ENCODE measurements around the gene TAF13.

The TAF13 gene

GRCh38 chr1:109104364-109105151 lies 28.8 kb upstream of the TAF13 start:
- no peak overlapping the region for H3K27ac ChIP-seq
- TF ChIP-seq ZFX (IDR thresholded peaks at IDR 0.05; ENCODE audit: borderline replicate concordance): no peak
- no peak for TF ChIP-seq CTCF (IDR thresholded peaks at IDR 0.05)

GRCh38 chr1:109099938-109100773 lies 24.4 kb upstream of the TAF13 start:
- TF ChIP-seq ZFX (IDR thresholded peaks at IDR 0.05; ENCODE audit: borderline replicate concordance) (no peak), CTCF (IDR thresholded peaks at IDR 0.05) (peak; percentile 94)
- peak overlapping the region; percentile 88 for H3K27ac ChIP-seq

GRCh38 chr1:109096120-109096519 lies 20.3 kb upstream of the TAF13 start:
- no peak for TF ChIP-seq CTCF (IDR thresholded peaks at IDR 0.05)
- no peak for TF ChIP-seq ZFX (IDR thresholded peaks at IDR 0.05; ENCODE audit: borderline replicate concordance)
- H3K27ac ChIP-seq: peak overlapping the region; percentile 34; the same call in 1 of the 2 replicates

GRCh38 chr1:109095631-109096030 lies 19.8 kb upstream of the TAF13 start:
- TF ChIP-seq ZFX (IDR thresholded peaks at IDR 0.05; ENCODE audit: borderline replicate concordance) (no peak), CTCF (IDR thresholded peaks at IDR 0.05) (no peak)
- peak overlapping the region; percentile 34; the same call in 1 of the 2 replicates for H3K27ac ChIP-seq

GRCh38 chr1:109094871-109095270 lies 19.1 kb upstream of the TAF13 start:
- TF ChIP-seq ZFX (IDR thresholded peaks at IDR 0.05; ENCODE audit: borderline replicate concordance): no peak
- TF ChIP-seq CTCF (IDR thresholded peaks at IDR 0.05): no peak
- H3K27ac ChIP-seq: no peak overlapping the region

- TF ChIP-seq ZFX (IDR thresholded peaks at IDR 0.05; ENCODE audit: borderline replicate concordance): no peak
- no peak overlapping the region for H3K27ac ChIP-seq
Observed at GRCh38 chr1:109094377-109094803, 18.6 kb upstream of the TAF13 start.

GRCh38 chr1:109091839-109092193 lies 16.0 kb upstream of the TAF13 start:
- H3K27ac ChIP-seq: peak overlapping the region; percentile 96
- TF ChIP-seq CTCF (IDR thresholded peaks at IDR 0.05): no peak
- no peak for TF ChIP-seq ZFX (IDR thresholded peaks at IDR 0.05; ENCODE audit: borderline replicate concordance)

Measured in 22Rv1 (cell line).